Measurements from ENCODE around the gene PILRA. TPM values are rescaled to one million over a fixed set of nuclear protein-coding genes. Genes with fewer than 3 reads are reported as not detected.
"Not testable (repeated sequence)": the region's sequence is repeated elsewhere in the genome, so short reads cannot be mapped to it uniquely, and the experiment has no call there.

PILRA gene
- 36.9 TPM for total RNA-seq
- long read RNA-seq, transcript PILRA-202 (6 exons, 1,011 nt): minor isoform, 17 of 37 reads
- long read RNA-seq, transcript PILRA-201 (7 exons, 1,316 nt): major isoform, 18 of 37 reads
- long read RNA-seq, partial matches to known transcripts: 0 of 37 reads
- long read RNA-seq, other reads (novel, unspliced or antisense): 2 of 37 reads

DNA sequence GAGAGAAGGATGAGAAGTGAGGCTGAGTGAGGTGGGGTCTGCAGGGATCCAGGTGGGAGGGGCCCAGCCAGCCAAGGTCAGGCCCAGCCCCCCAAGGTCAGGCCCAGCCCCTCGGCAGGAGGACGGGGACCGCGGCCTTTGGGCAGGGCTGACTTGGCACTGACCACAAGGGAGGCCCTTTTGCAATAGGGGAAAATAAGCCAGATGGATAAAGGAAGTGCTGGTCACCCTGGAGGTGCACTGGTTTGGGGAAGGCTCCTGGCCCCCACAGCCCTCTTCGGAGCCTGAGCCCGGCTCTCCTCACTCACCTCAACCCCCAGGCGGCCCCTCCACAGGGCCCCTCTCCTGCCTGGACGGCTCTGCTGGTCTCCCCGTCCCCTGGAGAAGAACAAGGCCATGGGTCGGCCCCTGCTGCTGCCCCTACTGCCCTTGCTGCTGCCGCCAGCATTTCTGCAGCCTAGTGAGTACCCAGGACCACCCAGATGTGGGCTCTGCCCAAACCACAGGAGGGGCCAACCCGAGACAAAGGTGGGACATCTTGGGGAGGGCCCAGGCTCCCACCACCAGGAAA is at the start of gene PILRA:
PILRA (plus strand) TSS at position 227 of the 571 bp plus-strand sequence; CDS start at position 397, 170 bp downstream.
- peak; percentile 72 for DNase-seq
- intact Hi-C loops (cut with DNase I): no loop called here
- peak within 1 kb of the TSS; percentile 75 for H3K27ac ChIP-seq
- peak; percentile 67 for ATAC-seq
- H3K9me3 ChIP-seq: no peaks in the 10 kb centered on the region
- TF ChIP-seq, protein P1, sequence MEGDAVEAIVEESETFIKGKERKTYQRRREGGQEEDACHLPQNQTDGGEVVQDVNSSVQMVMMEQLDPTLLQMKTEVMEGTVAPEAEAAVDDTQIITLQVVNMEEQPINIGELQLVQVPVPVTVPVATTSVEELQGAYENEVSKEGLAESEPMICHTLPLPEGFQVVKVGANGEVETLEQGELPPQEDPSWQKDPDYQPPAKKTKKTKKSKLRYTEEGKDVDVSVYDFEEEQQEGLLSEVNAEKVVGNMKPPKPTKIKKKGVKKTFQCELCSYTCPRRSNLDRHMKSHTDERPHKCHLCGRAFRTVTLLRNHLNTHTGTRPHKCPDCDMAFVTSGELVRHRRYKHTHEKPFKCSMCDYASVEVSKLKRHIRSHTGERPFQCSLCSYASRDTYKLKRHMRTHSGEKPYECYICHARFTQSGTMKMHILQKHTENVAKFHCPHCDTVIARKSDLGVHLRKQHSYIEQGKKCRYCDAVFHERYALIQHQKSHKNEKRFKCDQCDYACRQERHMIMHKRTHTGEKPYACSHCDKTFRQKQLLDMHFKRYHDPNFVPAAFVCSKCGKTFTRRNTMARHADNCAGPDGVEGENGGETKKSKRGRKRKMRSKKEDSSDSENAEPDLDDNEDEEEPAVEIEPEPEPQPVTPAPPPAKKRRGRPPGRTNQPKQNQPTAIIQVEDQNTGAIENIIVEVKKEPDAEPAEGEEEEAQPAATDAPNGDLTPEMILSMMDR (IDR thresholded peaks at IDR 0.05): no peak
- no peaks in the 10 kb centered on the region for H3K36me3 ChIP-seq
- peak within 1 kb of the TSS; percentile 36 for H3K4me3 ChIP-seq
- H3K4me1 ChIP-seq: peaks cover 4% of the 10 kb centered on the region
- H3K27me3 ChIP-seq: no peaks in the 10 kb centered on the region

DNA sequence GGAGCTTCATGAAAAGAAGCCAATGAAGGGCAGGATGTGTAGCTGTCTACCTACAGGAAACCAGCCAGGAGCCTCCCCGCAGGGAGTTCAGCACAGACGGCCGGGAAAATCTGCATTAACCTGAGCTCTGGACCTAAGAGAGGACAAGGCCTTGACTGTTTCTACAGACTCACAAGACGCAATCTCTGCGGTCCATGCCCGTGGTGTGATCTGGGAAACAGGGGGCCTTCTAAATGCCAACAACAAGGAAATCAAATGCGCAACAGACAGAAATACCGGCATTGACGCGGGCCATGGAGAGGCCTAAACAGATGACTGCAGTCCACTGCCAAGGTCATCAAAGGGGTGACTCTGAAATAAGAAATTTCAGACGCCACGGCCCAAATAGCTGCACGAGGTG is 49.1 kb upstream of the PILRA start:
- H3K27ac ChIP-seq; intact Hi-C loops (cut with DNase I); H3K4me3 ChIP-seq; H3K27me3 ChIP-seq; H3K4me1 ChIP-seq; ATAC-seq; H3K9me3 ChIP-seq; DNase-seq: not testable (repeated sequence)
- H3K36me3 ChIP-seq: peaks cover 19% of the 10 kb centered on the region

DNA sequence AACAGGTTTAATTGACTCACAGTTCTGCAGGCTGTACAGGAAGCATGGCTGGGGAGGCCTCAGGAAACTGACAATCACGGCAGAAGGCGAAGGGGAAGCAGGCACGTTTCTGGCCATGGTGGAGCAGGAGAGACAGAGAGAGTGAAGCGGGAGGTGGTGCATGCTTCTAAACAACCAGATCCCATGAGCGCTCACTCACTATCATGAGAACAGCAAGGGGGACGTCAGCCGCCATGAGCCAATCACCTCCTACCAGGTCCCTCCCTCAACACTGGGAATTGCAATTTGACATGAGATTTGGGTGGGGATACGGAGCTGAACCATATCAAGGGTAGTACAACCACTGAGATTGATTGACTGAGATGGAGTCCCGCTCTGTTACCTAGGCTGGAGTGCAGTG is 47.6 kb upstream of the PILRA start:
- H3K4me3 ChIP-seq; H3K27me3 ChIP-seq; intact Hi-C loops (cut with DNase I); DNase-seq; H3K27ac ChIP-seq; H3K4me1 ChIP-seq; ATAC-seq; H3K9me3 ChIP-seq: not testable (repeated sequence)
- H3K36me3 ChIP-seq: peaks cover 22% of the 10 kb centered on the region

DNA sequence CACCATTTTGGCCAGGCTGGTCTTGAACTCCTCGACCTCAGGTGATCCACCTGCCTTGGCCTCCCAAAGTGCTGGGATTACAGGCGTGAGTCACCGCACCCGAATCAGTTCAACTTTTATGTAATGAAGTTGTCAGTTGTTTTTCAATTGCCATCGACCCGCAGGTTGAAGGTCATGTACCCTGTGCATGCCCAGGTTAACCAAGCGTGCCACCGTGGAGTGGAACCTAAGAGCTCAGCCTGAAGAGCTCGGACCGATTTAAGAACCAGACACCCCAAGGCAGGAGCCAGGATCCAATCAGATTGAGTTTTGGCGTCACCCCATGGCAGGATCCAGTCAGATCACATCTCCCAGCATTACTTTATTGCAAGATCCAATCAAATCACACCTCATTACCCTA is 46.4 kb upstream of the PILRA start:
- H3K9me3 ChIP-seq; H3K27me3 ChIP-seq; H3K4me3 ChIP-seq; ATAC-seq; H3K4me1 ChIP-seq; DNase-seq; H3K27ac ChIP-seq; intact Hi-C loops (cut with DNase I): not testable (repeated sequence)
- peaks cover 22% of the 10 kb centered on the region for H3K36me3 ChIP-seq

DNA sequence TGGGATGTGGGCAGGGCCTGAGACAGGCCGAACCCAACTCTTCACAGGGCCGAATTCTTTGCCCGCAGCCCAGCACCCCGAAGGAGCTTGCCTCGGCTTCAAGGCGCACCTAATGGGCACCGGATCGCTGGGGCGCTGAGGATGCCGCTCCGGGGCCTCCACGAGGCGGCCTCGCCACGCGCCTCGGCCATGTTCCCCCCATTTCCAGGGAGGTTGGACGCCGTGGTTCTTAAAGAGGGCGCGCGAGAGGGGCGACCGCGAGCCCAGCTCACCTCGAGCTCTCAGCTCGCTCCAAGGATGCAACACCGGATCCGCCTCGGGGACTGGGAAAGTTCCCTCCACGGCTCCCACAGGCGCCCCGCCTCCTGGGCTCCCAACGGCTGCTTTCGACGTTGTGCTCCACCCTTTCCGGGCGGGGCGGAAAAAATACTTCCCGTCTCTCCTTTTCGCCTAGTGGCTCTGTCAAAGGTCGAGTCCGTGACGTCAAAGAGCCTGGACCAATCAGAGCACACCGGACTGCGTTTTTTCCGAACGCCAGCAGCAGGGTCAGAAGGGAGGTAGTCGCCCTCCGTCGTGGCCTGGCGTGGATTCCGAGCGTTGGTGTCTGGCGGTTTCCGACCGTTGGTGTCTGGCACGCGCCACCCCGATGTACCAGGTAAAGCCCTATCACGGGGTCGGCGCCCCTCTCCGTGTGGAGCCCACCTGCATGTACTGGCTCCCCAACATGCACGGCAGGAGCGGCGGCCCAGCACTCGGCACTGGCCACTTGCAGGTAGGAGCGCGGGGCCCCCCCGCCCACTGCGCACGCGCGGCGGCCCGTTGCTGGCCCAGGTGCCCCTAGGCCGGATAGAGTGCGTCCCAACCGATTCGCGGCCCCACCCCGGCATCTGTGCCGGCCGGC is 37.5 kb upstream of the PILRA start:
- H3K27me3 ChIP-seq; intact Hi-C loops (cut with DNase I); H3K9me3 ChIP-seq: not testable (repeated sequence)
- peaks cover 19% of the 10 kb centered on the region for H3K36me3 ChIP-seq
- peak; percentile 96 for DNase-seq
- peak overlapping the region; percentile 83 for H3K4me3 ChIP-seq
- H3K4me1 ChIP-seq: peaks cover 11% of the 10 kb centered on the region
- H3K27ac ChIP-seq: peak overlapping the region; percentile 96
- ATAC-seq: peak; percentile 99

DNA sequence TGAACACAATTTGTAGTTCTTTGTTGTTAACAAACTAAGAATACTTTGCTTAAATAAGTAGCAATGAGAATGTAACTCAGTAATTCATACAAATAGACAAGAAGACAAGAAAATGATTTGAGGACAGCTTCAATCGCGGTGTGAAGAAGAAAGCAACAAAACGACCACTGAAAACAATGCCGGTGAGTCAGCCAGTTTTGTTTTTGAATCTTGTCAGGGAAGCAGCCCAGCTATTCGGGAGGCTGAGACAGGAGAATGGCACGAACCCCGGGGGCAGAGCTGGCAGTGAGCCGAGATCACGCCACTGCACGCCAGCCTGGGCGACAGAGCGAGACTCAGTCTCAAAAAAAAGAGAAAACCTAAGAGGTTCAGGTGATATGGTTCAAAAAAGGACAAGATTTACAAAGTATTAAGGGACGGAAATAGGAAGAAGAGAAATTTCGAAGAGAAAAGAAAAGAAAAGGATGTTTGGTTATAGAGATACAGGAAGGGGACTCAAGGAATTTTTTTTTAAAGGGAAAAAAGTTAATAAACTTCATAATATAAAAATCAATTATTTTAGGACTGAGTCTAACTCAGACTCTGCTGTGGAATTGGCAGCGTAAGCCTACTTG is 35.1 kb upstream of the PILRA start:
- not testable (repeated sequence) for H3K27ac ChIP-seq, ATAC-seq

DNA sequence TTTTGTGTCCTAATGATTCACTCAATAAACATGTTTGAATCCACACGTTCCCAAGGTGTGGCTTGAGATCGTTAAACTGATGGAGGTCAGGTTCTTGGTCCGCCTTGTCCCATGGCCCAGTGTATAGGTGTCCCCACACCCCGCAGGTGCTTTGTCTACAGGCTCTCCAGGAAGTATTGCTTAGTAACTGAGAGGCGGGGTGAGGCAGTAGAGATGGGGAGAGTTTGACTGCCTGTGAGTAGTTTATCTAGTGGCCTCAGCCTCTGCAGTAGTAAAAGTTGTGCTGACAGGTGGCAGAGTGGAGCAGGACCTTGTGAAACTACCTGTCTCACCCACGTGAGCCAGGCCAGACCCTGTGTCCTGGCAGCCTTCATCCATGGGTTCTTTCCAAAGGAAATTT is 32.0 kb upstream of the PILRA start:
- H3K9me3 ChIP-seq; intact Hi-C loops (cut with DNase I); ATAC-seq; H3K27me3 ChIP-seq; H3K27ac ChIP-seq; H3K4me3 ChIP-seq; DNase-seq: not testable (repeated sequence)
- Histone ChIP-seq H3K36me3 (peaks cover 47% of the 10 kb centered on the region), H3K4me1 (peaks cover 11% of the 10 kb centered on the region)

More for the DNA sequence above, 35.1 kb upstream of the PILRA start:
- intact Hi-C loops (cut with DNase I); H3K27me3 ChIP-seq; DNase-seq; H3K4me3 ChIP-seq; H3K9me3 ChIP-seq: not testable (repeated sequence)
- H3K4me1 ChIP-seq: peaks cover 11% of the 10 kb centered on the region
- peaks cover 28% of the 10 kb centered on the region for H3K36me3 ChIP-seq

DNA sequence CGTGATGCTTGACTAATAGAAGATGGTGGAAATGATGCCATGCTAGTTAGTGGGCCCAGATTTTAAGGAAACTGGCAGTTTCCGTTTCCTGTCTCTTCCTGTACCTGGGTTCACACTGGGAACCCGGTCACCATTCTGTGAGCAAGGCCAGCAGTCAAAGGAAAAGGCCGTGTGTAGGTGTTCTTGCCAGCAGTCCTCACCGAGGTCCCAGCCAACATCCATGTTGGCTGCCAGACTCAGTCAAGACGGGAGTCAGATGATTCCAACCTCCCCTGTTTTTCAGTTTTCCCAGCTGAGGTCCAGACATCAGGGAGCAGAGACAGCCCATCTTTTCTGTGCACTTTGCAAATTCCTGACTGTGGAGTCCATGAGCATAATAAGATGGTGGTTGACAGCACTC is 30.5 kb upstream of the PILRA start:
- no peak overlapping the region for H3K27ac ChIP-seq
- no peaks in the 10 kb centered on the region for H3K27me3 ChIP-seq
- ATAC-seq (no peak), DNase-seq (no peak)
- intact Hi-C loops (cut with DNase I): no loop called here
- peaks cover 61% of the 10 kb centered on the region for H3K36me3 ChIP-seq
- TF ChIP-seq, protein P1 (IDR thresholded peaks at IDR 0.05): no peak
- H3K4me3 ChIP-seq: no peak overlapping the region
- no peaks in the 10 kb centered on the region for H3K9me3 ChIP-seq
- H3K4me1 ChIP-seq: peaks cover 4% of the 10 kb centered on the region

DNA sequence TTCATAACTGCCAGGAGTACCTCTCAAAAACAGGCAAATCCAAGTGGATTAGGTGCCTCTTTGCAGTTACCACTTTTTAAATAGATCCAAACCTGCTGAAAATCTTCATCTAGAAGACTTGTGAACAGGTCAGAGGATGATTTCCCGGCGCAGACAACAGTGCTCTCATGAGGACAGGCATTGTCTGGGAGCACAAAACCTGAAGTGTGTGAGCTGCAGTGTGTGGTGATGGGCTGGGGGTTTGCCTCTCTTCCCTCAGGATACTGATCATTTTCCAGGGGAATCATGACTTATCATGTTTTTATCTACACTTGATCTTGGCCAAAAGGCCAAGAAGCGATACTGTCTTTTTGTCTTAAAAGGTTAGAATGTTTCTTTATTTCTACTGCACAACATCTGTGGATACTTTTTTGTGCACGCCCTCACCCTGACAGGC is 29.1 kb upstream of the PILRA start:
- H3K4me3 ChIP-seq; H3K9me3 ChIP-seq; H3K27ac ChIP-seq; H3K4me1 ChIP-seq; DNase-seq; H3K27me3 ChIP-seq; ATAC-seq; intact Hi-C loops (cut with DNase I): not testable (repeated sequence)
- peaks cover 63% of the 10 kb centered on the region for H3K36me3 ChIP-seq
